OCI-LY7 (cell line): ENCODE data around the gene LPGAT1. TPM values are rescaled to one million over a fixed set of nuclear protein-coding genes. Genes with fewer than 3 reads are reported as not detected.

Experiments used
- BruUV-seq: library from RNA; stranded (reverse); fragments of 400-500 nt; replicated peaks from 2 replicates; lab custom pipeline; 2021; lab: Mats Ljungman, UMichigan
- CTCF ChIA-PET: fragments of 300-600 bp; sonication (Branson Sonifier 250); formaldehyde crosslinking; loops from one replicate; lab custom pipeline; 2022; ENCODE audit warnings: antibody characterized with exemption; ENCODE audit not compliant: unreplicated experiment; lab: Charles Lee
- POLR2A ChIA-PET: fragments of 300-600 bp; sonication (Branson Sonifier 250); formaldehyde crosslinking; loops from one replicate; lab custom pipeline; 2022; ENCODE audit warnings: antibody characterized with exemption; lab: Charles Lee
- DNase-seq: peaks from one replicate; pipeline ENCODE4 v3.0.0-alpha.2; 2015; ENCODE audit warnings: low spot score
- H2AFZ ChIP-seq: fragments of 200-600 bp; sonication (generic), shearing (Covaris generic); 2 replicates; pipeline ENCODE4 v1.6.1; 2014; ENCODE audit warnings: mild to moderate bottlenecking, antibody characterized with exemption, low read length, moderate library complexity
- H3K27ac ChIP-seq: fragments of 200-600 bp; sonication (generic); 2 replicates; pipeline ENCODE4 v1.5.1; 2014; ENCODE audit warnings: mixed run types, low read depth, mild to moderate bottlenecking, moderate library complexity, low read length, inconsistent platforms; ENCODE audit not compliant: poor library complexity, severe bottlenecking
- H3K36me3 ChIP-seq: fragments of 200-600 bp; sonication (generic); 2 replicates; pipeline ENCODE4 v1.6.1; 2014; ENCODE audit warnings: mild to moderate bottlenecking, antibody characterized with exemption, low read length, moderate library complexity, mixed read lengths; ENCODE audit not compliant: insufficient read depth
- H3K4me1 ChIP-seq: fragments of 200-600 bp; sonication (generic); 2 replicates; pipeline ENCODE4 v1.5.1; 2014; ENCODE audit warnings: mild to moderate bottlenecking, low read length; ENCODE audit not compliant: insufficient read depth, poor library complexity, severe bottlenecking
- H3K4me2 ChIP-seq: fragments of 200-600 bp; sonication (generic); 2 replicates; pipeline ENCODE4 v1.6.1; 2014; ENCODE audit warnings: mild to moderate bottlenecking, low read length
- H3K4me3 ChIP-seq: fragments of 200-600 bp; sonication (generic); 2 replicates; pipeline ENCODE4 v1.5.1; 2014; ENCODE audit warnings: mild to moderate bottlenecking, low read depth, low read length; ENCODE audit not compliant: poor library complexity, severe bottlenecking
- H3K79me2 ChIP-seq: fragments of 200-600 bp; sonication (generic); 2 replicates; pipeline ENCODE4 v1.6.1; 2016; ENCODE audit warnings: low read depth, mild to moderate bottlenecking, low read length, moderate library complexity, mixed read lengths; ENCODE audit not compliant: insufficient read depth
- H3K9me2 ChIP-seq: fragments of 200-600 bp; sonication (generic); 2 replicates; pipeline ENCODE4 v1.6.1; 2016; ENCODE audit warnings: mild to moderate bottlenecking, low read length, mixed read lengths; ENCODE audit not compliant: insufficient read depth
- H3K9me3 ChIP-seq: fragments of 200-600 bp; sonication (generic); 2 replicates; pipeline ENCODE4 v1.6.1; 2014; ENCODE audit warnings: mild to moderate bottlenecking, mixed run types, low read length, mixed read lengths
- H4K20me1 ChIP-seq: fragments of 200-600 bp; sonication (generic); 2 replicates; pipeline ENCODE4 v1.6.1; 2014; ENCODE audit warnings: mild to moderate bottlenecking, antibody characterized with exemption, low read length, moderate library complexity, mixed read lengths; ENCODE audit not compliant: insufficient read depth
- EZH2phosphoT487 ChIP-seq: fragments of 200-600 bp; sonication (generic); IDR thresholded peaks from 2 replicates; pipeline ENCODE4 v1.6.1; 2018; ENCODE audit warnings: low read depth, borderline replicate concordance, mild to moderate bottlenecking, mixed run types, antibody characterized with exemption, low read length, moderate library complexity, mixed read lengths
- intact Hi-C: fragments of 100-400 bp; cut with micrococcal nuclease; formaldehyde crosslinking; loops from one replicate; pipeline ENCODE4 v1.10.0; 2022; ENCODE audit not compliant: unreplicated experiment
- total RNA-seq, 2 experiments: library from RNA; depleted of rRNA in 1 of 2; stranded (reverse); fragments of >200 nt in 1 of 2; shearing (Covaris generic) in 1 of 2; gene quantifications; 2 replicates each; pipeline ENCODE4 v1.2.3, GENCODE V29; 2014 to 2022
- TF ChIP-seq, protein P1 (sequence below): fragments of 200-600 bp; sonication (generic); conservative IDR thresholded peaks from 2 replicates; pipeline ENCODE4 v1.5.1; 2014; ENCODE audit warnings: mild to moderate bottlenecking, antibody characterized with exemption, low read length, moderate library complexity, mixed read lengths

Gene LPGAT1
- total RNA-seq, 2 experiments from 2014 or later, result 14.1 to 35.2 TPM

DNA sequence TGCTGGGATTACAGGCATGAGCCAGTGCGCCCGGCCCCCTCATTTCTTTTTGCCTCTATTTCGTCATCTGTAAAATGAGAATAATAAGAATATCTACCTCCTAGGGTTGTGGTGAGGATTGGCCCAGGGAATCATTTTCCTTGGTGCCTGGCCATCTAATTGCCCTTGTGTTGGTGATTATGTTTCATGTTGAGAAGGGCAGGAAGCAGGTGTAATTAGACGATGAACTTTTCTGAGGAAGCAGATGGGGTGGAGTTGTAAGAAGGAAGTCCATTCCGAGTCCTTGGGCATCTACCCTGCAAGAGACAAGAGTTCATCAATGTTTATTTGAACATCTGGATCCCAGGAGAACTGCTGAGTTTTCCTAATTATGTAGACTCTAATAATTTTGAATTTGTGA, 116.4 kb downstream of the LPGAT1 start:
- no peak overlapping the region for H3K4me3 ChIP-seq
- no peaks in the 10 kb centered on the region for H3K79me2 ChIP-seq
- intact Hi-C loops, result no loop called here
- H3K27ac ChIP-seq, result no peak overlapping the region
- no peak overlapping the region for H3K4me2 ChIP-seq
- no peak for DNase-seq
- H3K4me1 ChIP-seq, result no peaks in the 10 kb centered on the region
- no TSS peak for BruUV-seq
- TF ChIP-seq, protein P1, sequence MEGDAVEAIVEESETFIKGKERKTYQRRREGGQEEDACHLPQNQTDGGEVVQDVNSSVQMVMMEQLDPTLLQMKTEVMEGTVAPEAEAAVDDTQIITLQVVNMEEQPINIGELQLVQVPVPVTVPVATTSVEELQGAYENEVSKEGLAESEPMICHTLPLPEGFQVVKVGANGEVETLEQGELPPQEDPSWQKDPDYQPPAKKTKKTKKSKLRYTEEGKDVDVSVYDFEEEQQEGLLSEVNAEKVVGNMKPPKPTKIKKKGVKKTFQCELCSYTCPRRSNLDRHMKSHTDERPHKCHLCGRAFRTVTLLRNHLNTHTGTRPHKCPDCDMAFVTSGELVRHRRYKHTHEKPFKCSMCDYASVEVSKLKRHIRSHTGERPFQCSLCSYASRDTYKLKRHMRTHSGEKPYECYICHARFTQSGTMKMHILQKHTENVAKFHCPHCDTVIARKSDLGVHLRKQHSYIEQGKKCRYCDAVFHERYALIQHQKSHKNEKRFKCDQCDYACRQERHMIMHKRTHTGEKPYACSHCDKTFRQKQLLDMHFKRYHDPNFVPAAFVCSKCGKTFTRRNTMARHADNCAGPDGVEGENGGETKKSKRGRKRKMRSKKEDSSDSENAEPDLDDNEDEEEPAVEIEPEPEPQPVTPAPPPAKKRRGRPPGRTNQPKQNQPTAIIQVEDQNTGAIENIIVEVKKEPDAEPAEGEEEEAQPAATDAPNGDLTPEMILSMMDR, result no peak
- no peak for TF ChIP-seq EZH2phosphoT487
- H2AFZ ChIP-seq, result no peak overlapping the region
- H3K9me3 ChIP-seq, result no peaks in the 10 kb centered on the region
- no peaks in the 10 kb centered on the region for H3K9me2 ChIP-seq
- H3K36me3 ChIP-seq, result no peaks in the 10 kb centered on the region
- ChIA-PET POLR2A (interaction anchor here (0.7 kb wide), 1 partner anchor 53 kb away, joined by 5 read pairs; no protein-coding TSS in a partner anchor), CTCF (no interaction called here)
- no peaks in the 10 kb centered on the region for H4K20me1 ChIP-seq

DNA sequence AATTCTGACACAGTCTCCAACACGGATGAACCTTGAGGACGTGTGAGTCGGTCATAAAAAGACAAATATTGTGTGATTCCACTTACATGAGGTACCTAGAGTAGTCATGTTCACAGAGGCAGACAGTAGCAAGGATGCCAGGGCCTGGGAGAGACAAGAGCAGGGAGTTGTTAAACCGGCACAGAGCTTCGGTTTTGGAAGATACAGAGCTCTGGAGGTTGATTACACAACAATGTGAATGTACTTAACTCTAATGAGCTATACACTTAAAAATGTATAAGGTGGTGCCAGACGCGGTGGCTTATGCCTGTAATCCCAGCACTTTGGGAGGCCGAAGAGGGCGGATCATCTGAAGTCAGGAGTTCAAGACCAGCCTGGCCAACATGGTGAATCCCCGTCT, 117.3 kb downstream of the LPGAT1 start:
- H3K9me2 ChIP-seq, result no peaks in the 10 kb centered on the region
- intact Hi-C loops, result no loop called here
- ChIA-PET CTCF (no interaction called here), POLR2A (interaction anchor here (0.7 kb wide), 1 partner anchor 42 kb away, joined by 4 read pairs; no protein-coding TSS in a partner anchor)
- no peaks in the 10 kb centered on the region for H4K20me1 ChIP-seq
- no peak overlapping the region for H2AFZ ChIP-seq
- no peak overlapping the region for H3K27ac ChIP-seq
- H3K36me3 ChIP-seq, result no peaks in the 10 kb centered on the region
- no peak for TF ChIP-seq EZH2phosphoT487
- TF ChIP-seq, protein P1, result no peak
- no peak overlapping the region for H3K4me3 ChIP-seq
- H3K9me3 ChIP-seq, result no peaks in the 10 kb centered on the region
- no TSS peak for BruUV-seq
- H3K4me2 ChIP-seq, result no peak overlapping the region
- DNase-seq, result no peak
- H3K4me1 ChIP-seq, result no peaks in the 10 kb centered on the region
- no peaks in the 10 kb centered on the region for H3K79me2 ChIP-seq

DNA sequence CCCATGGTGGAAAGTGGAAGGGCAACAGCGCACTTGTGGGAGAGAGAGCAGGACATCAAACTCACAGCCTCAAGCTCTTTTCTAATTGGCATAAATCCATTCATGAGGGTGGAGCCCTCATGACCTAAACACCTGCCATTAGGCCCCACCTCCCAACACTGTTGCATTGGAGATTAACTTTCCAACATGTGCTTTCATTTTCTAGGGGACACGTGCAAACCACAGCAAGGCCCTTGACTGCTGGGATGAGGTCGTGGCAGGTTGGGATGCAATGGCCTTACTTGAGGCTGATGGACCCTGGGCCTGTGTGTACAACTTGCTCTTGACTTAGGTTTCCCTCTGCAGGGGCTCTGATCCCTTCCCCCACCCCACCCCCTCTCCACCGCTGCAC, 119.3 kb downstream of the LPGAT1 start:
- Histone ChIP-seq H3K79me2 (no peaks in the 10 kb centered on the region), H3K4me1 (no peaks in the 10 kb centered on the region), H4K20me1 (no peaks in the 10 kb centered on the region), H2AFZ (no peak overlapping the region), H3K36me3 (no peaks in the 10 kb centered on the region), H3K9me3 (no peaks in the 10 kb centered on the region), H3K27ac (no peak overlapping the region), H3K4me2 (no peak overlapping the region), H3K9me2 (no peaks in the 10 kb centered on the region), H3K4me3 (no peak overlapping the region)
- ChIA-PET CTCF (no interaction called here), POLR2A (interaction anchor here (0.5 to 1.8 kb wide), 4 partner anchors 18 to 1894 kb away, joined by 3 to 6 read pairs (median 4); no protein-coding TSS in a partner anchor)
- intact Hi-C loops, result no loop called here
- no peak for DNase-seq
- TF ChIP-seq, protein P1, result no peak
- TF ChIP-seq EZH2phosphoT487, result no peak
- no TSS peak for BruUV-seq
